LNCaP clone FGC (cell line): ENCODE results near the gene ZNF536.
"Not testable (repeated sequence)": the region's sequence is repeated elsewhere in the genome, so short reads cannot be mapped to it uniquely, and the experiment has no call there.

Experiments
- DNase-seq: peaks from one replicate; pipeline ENCODE4 v3.0.0-alpha.2; 2011; ENCODE audit warnings: low read depth
- H3K4me3 ChIP-seq: 2 replicates; pipeline ENCODE4 v1.5.1; 2011; ENCODE audit warnings: mild to moderate bottlenecking, low read depth, low read length, control low read depth
- TF ChIP-seq, protein P1 (sequence below): IDR thresholded peaks from 2 replicates; pipeline ENCODE4 v1.5.1; 2012; ENCODE audit warnings: mild to moderate bottlenecking; ENCODE audit not compliant: control insufficient read depth, insufficient read depth; ENCODE audit errors: extremely low read depth

ZNF536 gene

DNA sequence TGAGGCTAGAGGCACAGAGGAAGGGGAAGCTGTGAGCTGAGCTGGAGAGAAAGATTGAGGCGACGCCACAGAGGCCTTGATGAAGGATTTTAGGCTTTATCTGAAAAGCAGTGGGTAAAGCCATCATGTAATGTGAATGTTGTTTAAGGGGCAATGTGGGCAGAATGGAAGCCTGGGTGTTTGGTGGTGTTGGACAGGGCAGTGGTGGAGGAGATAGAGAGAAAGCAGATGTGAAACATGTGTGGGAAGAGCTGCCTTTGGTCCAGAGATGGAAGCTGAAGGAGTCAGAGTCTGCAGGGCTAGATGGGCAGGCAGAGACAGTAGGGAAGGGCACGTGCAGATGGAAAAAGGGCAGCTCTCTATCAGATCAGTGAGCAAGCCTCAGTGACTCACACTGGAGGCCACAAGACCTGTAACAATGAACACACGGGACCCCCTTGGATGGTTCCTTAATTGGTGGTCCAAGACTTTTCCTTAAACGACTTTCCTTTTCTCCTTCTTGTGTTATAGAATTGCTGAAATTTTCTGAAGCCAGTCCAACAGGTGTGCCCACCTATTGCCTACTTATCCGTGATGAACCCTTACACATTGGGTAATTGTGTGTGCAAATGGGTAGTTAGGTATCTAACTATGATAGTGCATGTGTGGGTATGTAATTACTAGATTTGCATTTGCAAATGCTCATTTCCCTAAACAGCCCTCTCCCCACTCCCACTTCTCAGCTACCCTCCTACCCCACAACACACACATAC lies 21.7 kb downstream of the ZNF536 start:
- DNase-seq: no peak
- TF ChIP-seq, protein P1, sequence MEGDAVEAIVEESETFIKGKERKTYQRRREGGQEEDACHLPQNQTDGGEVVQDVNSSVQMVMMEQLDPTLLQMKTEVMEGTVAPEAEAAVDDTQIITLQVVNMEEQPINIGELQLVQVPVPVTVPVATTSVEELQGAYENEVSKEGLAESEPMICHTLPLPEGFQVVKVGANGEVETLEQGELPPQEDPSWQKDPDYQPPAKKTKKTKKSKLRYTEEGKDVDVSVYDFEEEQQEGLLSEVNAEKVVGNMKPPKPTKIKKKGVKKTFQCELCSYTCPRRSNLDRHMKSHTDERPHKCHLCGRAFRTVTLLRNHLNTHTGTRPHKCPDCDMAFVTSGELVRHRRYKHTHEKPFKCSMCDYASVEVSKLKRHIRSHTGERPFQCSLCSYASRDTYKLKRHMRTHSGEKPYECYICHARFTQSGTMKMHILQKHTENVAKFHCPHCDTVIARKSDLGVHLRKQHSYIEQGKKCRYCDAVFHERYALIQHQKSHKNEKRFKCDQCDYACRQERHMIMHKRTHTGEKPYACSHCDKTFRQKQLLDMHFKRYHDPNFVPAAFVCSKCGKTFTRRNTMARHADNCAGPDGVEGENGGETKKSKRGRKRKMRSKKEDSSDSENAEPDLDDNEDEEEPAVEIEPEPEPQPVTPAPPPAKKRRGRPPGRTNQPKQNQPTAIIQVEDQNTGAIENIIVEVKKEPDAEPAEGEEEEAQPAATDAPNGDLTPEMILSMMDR: no peak
- no peak overlapping the region for H3K4me3 ChIP-seq

DNA sequence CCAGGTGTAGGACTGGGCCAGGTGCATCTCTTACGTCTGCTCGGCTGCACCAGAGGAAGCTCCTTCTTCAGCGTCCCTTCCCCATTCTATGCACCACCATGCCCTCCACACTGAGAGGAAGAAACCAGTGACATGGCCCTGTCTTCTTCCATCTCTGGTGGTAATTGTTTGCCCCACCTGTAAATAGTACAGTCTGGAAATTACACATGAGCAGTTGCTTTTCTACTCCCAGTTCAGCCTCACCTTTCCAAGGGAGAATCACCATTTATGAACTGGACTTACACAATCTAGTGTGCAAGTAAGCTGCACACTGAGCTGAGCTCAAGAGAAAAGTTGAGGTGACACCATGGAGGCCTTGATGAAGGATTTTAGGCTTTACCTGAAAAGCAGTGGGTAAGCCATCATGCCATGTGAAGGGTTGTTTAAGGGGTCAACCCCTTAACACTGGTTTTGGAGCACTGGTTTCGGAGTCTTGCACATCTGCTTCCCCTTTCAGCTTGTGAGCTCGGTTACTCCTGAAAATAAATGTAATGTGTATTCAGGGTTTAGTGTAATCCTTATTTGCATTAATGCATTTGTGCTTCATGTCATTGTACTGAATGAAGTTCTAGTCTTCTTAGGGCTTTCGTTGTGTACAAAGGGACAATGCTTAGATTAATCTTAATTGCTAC lies 22.4 kb downstream of the ZNF536 start:
- H3K4me3 ChIP-seq: no peak overlapping the region
- TF ChIP-seq, protein P1: no peak
- DNase-seq: no peak

DNA sequence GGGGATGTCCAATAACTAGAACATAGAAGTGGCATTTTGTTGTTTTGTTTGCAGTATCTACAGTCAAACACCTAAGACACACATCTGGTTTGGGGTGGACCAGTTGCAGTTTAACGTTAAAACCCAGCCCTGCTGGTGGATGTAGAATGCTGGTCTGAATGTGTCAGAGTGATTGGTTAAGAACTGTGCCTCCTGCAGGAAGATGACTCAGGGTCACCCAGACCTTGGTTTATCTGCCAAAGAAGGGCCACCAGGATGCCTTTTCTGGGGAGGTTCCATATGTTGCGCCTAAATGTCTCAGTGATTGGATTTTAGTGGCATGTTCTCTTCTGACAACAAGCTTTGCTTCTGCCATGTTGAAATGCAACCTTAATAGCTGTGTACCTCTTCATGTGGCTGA lies 23.1 kb downstream of the ZNF536 start:
- no peak for DNase-seq
- TF ChIP-seq, protein P1: no peak
- no peak overlapping the region for H3K4me3 ChIP-seq

DNA sequence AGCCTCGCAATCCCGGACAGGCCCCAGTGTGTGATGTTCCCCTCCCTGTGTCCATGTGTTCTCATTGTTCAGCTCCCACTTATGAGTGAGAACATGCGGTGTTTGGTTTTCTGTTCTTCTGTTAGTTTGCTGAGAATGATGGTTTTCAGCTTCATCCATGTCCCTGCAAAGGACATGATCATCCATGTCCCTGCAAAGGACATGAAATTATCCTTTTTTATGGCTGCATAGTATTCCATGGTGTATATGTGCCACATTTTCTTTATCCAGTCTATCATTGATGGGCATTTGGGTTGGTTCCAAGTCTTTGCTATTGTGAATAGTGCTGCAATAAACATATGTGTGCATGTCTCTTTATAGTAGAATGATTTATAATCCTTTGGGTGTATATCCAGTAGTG lies 26.4 kb downstream of the ZNF536 start:
- not testable (repeated sequence) for DNase-seq, H3K4me3 ChIP-seq

DNA sequence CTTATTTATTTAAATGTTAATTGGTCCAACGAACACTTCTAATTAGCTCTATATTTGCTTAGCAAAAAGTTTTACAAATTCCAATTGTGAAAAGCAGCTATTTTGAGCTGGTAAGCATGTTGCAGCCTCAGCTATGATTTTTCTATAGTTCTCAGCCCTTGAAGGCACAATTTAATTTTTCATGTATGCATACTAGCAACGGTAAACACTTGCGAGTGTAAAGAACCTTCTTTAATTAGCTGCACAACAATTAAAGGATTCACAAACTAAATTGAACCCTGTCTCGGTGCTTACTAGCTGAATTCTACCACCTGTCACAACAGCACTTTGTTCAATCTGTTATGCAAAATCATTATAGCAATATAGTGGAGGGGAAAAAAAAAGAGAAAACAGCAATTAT lies 29.8 kb downstream of the ZNF536 start:
- DNase-seq: no peak
- TF ChIP-seq, protein P1: no peak
- H3K4me3 ChIP-seq: no peak overlapping the region

DNA sequence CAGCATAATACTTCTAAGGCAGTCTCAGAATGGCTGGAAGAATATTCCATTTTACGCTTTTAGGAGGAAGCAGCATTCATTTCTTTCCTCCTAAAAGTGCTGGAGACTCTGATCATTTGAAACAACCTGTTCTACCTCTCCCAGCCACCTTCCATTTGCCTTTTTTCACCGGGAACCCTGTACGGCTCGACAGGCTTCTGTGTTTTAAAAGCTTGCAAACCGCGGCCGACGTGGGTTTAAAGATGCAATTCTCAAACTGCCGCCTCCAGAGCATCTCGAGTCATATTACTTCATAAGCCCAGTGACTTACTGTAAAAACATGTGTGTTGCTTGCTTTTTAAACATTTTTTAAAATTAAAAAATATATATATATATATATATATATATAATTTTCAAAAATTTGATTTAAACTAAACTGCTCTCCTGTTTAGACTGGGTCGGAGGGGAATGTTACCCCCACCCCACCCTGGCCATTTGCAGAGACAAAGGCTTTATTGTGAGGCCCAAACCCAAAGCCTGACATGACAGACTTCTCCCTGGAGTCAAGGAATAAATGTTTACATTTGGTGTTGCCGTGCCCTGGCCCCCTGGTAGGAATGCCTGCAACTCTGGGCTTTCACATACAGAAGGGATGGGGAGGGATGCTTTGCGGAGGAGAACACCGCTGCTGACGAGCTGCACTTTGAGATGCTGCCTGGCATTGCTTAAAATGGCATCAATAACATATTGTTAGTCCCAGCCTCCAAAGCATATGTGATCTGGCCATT lies 30.4 kb downstream of the ZNF536 start:
- TF ChIP-seq, protein P1: no peak
- H3K4me3 ChIP-seq: no peak overlapping the region
- no peak for DNase-seq

DNA sequence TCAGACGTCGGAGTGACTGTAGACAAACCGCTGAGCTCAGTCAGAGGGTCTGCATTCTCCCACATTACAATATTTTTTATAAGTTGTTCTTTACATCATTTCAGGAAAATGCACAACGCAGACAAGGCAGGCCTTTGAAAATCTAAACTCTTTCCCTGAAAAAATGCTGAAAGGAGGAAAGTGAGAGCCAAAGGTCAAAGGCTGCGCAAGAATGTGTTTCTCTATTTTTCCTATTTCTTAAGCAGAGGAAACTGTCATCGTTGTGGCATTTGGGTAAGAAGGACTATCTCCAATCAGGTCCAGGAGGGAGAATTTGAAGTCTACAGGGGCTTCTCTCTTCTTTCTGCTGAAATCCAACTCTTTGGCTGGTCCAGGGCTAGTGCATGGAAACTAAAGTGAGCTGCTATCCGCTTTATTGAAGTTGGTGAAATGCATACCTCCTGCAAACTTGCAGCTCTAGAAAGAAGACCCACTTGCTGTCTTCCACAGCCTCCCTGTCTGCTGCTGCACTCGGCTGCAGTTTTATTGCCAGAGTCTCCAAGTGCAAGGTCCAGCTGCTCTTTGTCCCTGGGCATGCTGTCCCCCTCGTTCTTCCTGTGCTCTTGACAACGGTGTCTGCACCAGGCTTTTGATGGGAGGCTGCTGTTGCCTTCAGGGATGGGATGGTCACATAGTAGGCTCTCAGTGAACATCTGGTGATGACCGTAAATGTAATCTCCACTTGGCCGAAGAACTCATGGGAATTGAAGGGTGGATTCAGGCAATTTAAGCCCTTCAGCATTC lies 31.2 kb downstream of the ZNF536 start:
- DNase-seq: no peak
- H3K4me3 ChIP-seq: no peak overlapping the region
- TF ChIP-seq, protein P1: no peak
